SK-N-DZ (cell line): ENCODE measurements around the gene RERE.

Source experiments
- DNase-seq: peaks from one replicate; pipeline ENCODE4 v3.0.0-alpha.2; 2015; ENCODE audit warnings: low spot score

The RERE gene

DNA sequence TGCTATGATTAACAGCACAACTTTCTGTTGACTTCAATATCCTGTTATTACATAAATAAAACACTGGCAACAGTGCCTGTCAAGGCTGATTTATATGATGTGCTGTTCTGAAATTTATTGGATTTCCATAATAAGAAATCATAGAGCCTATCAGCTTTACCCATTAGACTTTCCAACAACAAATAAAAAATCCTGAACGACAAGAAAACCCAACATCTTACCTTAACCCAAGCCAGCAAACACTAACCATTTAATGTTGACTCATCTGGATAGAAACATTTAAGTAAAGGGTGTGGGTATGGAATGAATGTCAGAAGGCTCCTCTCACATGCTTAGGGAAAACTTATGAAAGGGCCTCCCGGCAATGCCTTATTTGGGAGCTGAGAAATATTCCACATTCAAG, 334.5 kb downstream of the RERE start:
- DNase-seq: no peak

DNA sequence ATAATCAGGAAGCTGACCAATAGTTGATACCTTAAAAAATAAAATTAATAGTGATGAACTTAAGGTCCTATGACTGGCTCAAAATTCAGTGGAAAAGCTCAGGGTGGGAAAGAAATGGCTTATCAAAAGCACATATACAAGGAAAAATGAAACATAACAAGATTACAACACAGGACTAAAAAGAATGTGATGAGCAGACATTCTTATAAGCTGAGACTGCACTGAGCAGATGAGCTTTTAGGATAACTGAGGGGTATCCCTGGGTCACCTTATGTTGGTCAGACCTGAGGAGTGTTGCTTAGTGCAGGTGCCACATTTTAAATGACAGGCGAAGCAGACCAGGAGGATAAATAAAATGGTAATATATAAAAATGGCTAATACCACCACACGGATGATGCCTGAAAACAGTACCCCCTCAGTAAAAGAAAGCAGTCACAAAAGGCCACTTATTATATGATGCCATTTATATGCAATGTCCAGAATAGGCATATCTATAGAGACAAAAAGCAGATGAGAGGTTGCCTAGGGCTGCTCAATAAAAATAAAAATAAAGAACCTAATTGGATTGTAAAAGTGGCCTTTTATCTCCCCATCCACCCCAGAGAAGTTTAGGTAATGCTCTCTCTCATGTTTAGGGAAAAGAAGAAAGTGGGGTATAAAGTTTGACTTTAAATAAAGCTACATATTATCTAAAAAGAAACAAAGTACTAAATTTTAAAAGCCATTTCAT, 335.6 kb downstream of the RERE start:
- no peak for DNase-seq

DNA sequence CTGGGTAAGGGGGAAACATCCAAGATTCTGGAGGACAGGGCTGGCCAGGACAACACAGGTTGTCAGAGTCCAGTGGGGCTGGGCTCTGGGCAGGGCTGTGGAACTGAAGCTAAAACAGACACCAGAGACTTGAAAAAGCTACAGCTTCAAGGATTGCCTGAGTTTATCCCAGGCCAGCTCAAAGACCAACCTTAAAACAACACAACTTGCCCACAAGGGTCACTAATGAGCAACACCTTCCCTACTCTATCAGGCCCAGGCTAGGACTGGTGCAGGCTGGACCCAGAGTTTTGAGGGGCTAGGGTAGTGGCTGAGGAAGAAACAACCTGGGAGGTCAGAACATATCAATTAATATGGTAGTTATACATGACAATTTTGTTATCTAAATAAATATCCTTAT, 338.9 kb downstream of the RERE start:
- no peak for DNase-seq

DNA sequence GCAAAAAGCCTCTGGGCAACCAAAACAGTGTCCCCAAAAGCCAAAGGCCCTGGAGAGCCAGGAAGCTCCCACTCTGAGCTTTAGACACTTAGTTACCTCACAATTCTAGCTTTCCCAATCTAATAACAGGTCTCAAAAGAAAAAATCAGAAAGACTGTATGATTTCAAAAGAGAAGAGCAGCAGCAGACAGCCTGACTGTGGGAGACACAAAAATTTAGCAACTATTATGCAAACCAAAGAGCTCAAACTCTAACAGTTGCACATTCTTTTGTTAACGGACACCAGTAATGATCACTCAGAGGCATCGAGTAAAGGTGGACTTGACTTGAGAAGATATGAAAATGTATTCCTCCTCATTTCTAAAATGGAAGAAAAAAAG, 339.5 kb downstream of the RERE start:
- DNase-seq: no peak

DNA sequence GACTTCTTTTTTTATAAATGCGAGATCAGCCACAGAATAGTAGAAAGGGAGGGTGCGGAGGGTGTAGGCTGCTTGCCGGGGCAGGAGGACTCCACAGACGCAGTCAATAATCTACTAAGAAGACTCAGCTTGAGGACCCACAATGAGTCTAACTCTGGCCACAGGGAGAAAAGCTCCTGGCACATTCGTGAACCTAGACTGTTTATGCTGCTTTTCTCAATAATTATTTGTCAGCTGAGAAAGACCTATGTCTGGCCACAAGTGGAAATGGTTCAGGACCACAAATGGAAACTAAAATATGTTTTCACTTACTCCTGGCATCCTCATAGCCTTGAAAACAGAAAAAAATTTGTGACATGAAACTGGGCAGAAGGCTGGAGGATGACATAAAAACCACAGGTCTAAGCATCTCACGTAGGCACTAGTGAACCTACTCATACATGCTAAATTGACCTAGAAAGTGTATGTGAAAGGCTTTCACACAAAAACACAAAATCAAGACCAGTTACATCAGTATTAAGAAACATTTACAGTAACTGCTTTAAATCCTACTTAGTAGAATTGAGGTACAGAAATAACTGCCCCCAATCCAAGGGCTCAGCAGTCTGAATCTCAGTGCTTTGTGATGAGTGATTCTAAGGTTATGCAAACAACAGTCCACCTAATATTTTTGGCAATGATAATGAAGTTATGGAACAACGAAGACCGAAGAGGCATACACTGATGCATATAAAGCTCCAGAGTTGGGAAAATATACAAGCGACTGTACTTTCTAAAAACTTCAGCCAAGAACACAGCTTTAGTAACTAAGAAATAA, 340.1 kb downstream of the RERE start:
- DNase-seq: no peak

DNA sequence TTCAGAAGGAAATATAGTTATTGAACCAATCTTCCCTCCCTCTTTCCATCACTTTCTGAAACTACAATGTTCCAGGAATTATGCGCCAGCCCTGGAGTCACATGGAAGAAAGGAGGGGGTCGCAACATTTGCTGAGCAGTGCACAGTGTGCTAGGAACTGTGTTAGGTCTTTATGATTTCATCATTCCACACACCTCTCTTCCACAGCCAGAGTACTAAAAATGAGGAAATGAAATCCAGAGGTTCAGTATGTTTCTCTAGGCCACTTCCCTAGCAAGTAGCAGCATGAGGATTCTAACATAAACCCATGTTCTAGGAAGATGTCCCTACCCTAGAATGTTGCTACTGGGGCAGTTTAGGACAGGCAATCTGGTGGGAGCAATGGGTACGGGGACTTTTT, 341.4 kb downstream of the RERE start:
- no peak for DNase-seq

DNA sequence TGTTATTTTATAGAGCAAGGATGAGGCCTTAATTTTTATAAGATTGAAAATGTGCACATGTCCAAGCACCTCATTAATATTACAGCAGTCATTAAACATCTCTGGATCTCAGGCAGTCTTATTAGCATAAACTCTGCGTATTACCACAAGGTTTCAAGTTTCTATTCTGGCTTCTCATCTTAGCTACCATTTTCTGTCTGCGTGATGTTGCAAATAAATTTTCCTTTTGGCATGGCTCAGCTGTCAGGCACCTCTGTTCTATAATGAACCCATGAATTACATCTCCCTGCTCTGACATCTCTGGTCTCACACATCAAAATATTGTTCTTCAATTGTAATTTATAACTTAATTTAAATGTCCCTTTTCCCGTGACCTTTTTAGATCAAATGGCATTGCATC, 343.1 kb downstream of the RERE start:
- DNase-seq: no peak

DNA sequence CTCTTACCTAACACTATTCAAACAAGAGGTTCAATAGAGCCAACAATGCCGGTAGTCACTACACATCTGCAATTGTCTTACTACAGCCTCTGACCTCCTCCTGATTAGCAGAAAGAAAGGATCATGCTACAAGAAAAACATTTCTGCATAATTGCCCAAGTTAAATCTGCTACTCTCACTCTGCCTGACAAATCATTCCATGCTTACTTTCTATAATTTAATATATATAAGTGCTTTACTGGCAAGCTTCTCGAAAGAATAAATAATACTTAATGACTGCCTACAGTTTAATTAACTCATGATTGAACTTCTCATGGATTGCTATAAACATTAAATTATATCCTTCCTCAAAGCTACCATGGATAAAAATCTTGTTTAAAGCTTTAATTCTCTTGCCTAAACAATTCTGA, 343.5 kb downstream of the RERE start:
- no peak for DNase-seq

DNA sequence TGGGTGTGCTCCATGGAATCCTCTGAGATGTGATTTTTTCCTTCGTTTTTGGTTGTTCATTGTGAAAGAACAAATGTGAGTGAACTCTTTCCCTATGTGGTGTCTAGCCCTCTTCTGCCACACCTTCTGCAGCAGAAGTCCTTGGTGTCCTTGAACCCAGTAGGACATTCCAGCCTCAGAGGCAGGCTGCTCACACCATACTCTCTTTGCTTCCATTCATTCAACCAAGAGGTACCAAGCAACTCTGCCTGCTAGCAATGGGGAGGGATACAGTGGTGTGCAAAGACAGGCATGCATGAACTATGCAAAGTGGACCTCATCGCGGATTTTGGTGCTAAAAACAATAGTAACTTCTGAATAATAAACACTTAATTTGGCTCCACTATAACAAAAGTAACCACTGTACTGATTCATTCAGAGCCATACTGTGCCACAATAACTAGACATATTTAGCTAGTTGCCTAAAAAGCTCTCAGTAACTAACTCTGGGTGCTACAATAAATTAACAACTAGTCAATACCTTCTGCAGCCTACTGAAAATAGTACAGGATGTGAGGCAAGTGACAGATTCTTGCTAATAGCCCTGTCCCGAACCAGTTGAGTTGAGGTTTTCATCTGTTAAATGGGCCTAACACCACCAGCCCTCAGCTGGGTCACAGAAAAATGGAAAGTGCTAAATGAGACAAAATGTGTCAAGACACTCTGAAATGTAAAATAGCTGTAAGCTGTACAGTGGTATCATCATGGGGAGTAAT, 344.1 kb downstream of the RERE start:
- DNase-seq: no peak

DNA sequence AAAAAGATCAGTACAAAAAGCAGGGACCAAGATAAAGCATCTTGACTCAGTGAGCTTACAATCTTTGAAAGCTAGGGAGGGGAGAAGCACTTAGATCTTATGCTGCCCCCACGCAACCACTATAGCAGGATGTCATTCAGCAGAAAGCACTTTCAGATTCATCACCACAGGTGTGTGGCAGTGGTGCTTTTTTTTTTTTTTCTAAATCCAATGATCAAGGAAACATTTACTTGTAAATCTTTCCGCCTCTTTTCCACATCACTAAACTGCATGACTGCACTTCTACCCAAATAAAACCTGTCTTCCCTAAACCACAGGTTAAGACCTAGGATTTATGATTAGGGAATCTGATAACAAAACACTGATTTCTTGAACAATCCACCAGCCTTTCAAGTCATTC, 344.8 kb downstream of the RERE start:
- no peak for DNase-seq

DNA sequence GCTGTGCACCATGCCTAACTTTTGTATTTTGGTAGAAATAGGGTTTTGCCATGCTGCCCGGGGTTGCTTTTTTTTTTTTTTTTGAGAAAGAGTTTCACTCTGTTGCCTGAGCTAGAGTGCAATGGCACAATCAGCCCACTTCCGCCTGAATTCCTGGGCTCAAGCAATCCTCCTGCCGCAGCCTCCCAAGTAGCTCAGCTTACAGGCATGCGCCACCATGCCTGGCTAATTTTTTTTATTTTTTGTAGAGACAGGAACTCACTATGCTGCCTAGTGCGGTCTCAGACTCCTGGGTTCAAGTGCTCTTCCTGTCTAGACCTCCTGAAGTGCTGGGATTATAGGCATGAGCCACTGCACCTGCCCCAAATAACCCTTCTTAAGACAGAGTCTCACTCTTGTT, 346.0 kb downstream of the RERE start:
- DNase-seq: no peak

DNA sequence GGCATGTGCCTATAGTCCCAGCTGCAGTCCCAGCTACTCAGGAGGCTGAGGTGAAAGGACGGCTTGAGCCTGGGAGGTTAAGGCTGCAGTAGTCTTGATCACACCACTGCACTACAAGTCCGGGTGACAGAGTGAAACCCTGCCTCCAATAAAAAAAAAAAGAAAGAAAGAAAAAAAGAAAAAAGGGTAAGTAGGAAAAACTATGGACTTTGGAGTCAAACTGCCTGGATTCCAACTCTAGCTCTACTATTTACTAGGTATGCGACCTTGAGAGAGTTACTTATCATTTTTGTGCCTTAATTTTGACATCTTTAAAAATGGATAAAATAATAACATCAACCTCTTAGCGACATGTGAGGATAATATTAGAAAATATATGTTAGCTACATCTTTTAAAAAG, 348.7 kb downstream of the RERE start:
- DNase-seq: no peak

DNA sequence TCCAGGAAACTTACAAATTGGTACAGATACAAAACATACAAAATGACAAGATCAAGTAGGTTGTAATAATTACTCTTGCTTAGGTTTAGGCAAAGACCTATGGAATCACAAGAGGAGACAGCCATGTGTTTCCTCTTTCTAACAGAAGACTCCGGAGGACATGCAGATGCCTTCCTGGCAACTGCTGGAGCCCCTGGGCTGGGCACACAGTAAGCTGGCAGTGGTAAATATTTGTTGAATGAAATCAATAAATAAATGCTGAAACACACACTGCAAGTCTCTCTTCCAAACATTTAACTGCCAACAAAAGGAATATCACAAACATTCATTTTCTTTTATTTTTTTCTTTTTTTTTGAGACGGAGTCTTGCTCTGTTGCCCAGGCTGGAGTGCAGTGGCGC, 350.1 kb downstream of the RERE start:
- DNase-seq: no peak

DNA sequence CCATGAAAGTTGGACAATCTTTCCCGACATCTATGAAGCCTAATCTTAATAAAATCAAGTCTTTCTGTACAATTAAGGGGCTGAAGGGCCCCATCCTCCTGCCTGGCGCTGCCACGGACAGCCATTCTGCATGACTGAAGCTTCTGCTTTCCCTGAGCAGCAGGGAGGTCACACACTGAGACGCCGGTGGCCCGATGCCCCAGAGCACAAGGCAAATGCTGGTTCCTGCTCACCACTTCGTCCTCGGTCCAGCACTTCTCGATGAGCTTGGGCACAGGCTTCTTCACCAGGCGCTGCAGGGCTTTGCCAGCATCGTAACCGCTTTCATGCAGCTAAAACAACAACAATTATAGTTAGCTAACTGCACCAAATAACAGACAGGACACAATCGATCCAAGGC, 351.7 kb downstream of the RERE start:
- DNase-seq: no peak

DNA sequence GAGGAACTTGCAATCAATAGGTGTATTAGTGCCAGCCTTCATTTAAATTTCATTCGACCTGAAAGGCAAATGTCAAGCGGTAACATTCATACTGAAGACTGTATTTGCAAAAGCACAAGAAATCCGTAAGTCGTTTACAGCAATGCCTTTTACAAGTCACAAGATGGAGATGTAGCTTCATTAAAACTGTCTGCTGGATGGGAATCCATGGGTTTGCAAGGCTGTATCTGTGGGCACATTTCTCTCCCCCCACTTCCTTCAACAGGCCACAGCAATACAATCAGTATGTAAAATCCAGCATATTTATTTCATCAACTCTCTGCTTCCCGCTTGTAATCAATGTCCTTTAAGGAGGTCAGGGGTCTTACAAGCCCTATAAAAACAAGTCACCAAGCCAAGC, 352.4 kb downstream of the RERE start:
- no peak for DNase-seq

DNA sequence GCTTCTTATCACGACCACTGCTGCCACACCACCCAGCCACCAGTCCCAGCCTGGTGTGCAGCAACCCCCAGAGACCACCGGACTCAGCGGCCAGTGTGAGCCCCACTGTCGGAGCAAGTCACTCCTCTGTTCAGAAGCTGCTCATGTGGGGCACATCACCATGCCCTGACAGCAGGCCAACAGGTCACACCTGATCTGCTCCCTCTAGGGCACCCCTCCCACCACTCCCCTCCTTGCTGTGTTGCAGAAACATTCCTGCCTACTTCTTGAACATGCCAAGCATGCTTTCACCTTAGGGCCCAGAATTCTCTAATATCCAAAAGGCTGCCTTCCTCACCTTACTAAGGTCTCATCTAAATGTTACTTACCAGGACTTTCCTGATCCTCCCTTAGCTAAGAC, 353.1 kb downstream of the RERE start:
- no peak for DNase-seq

DNA sequence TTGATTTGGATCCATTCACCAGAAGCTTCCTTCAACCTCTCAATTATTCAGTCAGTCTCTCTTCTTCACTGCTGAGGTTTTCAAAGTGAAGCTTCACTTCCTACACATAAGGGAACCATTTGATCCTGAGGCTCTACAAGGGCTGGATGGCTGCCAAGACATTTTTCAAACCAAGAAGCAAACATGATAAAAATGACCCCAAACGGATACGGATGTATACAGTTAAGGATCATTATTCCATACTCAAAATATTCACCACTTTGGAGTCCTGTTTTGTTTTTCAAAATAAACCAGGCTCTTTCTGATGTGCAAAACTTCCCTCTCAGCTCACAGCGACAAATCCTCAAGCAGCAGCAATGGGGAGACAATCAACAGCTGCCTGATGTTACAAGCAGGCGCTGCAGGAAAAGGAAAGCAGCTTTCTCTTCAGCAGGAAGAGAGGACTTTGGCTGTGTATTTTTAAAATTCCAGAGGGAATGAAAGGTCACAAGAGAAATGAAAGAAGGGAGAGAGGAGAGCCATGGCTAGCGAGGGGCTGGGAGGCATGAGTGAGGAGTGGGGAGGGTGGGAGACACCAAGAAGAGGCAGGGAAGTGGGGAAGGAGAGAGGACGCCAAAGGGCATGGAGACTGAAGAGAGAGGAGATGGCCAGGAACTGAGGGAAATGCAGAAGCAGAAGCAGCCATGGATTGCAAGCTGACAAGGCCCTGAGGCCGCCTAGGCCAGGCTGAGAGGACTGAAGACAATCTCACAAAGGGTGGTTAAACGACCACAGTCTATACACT, 354.1 kb downstream of the RERE start:
- no peak for DNase-seq

DNA sequence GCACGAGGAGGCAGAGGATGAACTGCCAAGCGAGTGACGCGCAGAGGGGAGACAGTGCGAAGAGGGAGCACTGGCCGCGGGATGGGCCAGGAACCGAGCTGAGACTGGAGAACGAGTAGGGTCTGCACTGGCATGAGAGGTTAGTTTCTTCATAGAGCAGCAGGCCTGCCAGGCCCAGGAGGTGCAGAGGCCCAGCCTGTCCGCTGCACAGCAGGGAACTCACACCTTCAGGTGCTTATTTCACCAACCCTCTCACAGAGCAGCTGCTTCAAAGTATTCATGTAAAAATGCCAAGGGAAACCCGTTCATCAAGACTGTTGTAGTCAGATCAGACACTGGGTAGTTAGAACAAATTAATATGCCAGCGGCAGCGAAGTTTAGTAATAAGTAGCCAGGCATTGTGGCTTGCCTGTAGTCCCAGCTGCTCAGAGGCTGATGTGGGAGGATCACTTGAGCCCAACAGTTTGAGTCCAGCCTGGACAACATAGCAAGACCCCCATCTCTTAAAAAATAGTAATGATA, 355.0 kb downstream of the RERE start:
- DNase-seq: no peak

DNA sequence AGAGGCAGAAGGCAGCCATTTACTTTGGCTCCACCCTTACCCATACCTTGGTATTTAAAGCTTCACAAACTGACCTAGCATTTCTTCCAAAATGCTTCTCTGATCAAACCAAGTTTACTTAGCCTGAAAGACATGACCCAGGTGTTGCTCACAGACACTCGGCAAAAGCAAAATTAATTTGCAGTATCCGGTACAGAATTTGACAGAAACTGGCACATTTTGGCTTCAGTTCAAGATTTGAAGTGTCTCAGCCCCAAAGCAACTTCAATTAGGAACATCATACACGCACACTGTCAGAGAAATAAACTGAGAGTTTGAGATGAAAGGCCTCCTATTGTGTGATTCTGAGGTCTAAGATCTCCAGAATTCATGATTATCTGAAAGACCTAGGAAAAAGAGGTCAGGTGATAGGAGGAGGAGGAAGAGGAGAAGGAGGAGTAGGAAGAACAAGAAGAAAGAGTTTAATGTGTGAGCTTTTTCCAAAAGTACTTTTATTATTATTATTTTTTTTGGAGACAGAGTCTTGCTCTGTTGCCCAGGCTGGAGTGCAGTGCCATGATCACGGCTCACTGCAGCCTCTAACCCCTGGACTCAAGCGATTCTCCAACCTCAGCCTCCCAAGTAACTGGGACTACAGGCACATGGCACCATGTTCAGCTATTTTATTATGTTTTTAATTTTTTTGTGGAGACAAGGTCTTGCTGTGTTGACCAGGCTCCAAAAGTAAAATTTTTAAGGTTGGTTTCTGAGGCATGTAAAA, 355.9 kb downstream of the RERE start:
- DNase-seq: no peak

DNA sequence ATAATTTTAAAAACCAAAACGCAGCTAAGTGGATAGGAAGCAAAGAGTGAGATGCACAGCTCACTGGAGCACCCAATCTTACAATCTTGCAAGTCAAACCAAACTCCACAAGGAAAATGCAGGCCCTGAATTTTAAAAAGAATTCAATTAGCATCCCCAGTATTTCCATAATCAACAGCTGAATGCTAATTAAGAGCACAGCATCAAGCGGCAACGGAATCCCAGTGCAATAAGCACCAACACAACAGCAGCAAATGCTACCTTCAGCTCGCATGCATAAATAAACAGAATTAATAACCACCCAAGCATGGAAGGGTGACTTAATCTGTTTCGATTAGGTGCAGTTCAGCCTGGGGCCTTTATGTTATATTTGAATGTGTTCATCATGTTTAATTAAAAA, 356.7 kb downstream of the RERE start:
- no peak for DNase-seq

DNA sequence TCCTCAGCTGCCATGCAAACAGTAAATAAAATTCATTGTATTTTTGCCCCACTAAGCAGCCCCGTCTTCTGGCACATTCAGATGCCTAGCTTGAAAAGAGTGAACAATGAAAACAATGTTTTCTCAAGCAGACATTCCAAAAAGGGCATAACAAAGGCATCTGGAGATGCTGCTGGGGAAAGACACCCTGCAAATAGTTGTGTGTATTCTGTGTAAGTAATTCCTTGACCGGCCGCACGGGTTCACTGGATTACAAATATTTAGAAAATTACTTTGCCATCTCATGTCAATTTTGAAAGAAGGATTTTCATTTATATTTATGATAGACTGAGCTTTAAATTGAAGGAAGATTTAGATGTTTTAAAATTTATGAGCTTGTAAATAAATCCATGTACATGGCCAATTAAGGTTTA, 357.3 kb downstream of the RERE start:
- no peak for DNase-seq
